Mammary epithelial cell (primary cell): ENCODE data around the gene ZNF827.

Source experiments
- EZH2 ChIP-seq: IDR thresholded peaks from 2 replicates; pipeline ENCODE4 v1.6.1; 2012; ENCODE audit warnings: low read length, inconsistent platforms, borderline replicate concordance
- TF ChIP-seq, protein P1 (sequence below), 2 donors: IDR thresholded peaks in 1 of 2; conservative IDR thresholded peaks in 1 of 2; 2 replicates each; pipeline ENCODE4 v1.5.1; 2011 to 2012; ENCODE audit warnings: inconsistent platforms in 2 of 2, low read length in 2 of 2, mild to moderate bottlenecking in 2 of 2, control low read depth in 1 of 2, low read depth in 1 of 2; ENCODE audit not compliant: insufficient read depth in 1 of 2; ENCODE audit errors: extremely low read depth in 1 of 2

DNA sequence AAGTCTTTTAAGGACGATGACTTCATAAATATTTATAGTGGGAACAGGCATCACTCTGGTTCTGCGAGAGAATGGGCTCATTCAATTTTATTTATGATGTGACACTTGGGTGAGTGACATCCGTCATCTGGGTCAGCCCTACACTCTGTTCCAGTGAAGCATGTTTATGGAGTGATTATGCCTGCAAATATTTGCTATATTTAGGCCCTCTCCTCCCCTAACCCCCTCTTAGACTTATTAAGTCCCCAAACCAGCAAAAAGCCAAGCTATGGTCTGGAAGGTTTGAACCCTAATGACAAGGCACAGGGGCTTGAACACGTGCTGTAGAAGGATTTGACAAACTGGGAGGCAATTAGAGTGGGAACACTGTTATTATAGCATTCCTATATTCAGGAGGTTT is 202.8 kb downstream of the ZNF827 start:
- TF ChIP-seq, protein P1, sequence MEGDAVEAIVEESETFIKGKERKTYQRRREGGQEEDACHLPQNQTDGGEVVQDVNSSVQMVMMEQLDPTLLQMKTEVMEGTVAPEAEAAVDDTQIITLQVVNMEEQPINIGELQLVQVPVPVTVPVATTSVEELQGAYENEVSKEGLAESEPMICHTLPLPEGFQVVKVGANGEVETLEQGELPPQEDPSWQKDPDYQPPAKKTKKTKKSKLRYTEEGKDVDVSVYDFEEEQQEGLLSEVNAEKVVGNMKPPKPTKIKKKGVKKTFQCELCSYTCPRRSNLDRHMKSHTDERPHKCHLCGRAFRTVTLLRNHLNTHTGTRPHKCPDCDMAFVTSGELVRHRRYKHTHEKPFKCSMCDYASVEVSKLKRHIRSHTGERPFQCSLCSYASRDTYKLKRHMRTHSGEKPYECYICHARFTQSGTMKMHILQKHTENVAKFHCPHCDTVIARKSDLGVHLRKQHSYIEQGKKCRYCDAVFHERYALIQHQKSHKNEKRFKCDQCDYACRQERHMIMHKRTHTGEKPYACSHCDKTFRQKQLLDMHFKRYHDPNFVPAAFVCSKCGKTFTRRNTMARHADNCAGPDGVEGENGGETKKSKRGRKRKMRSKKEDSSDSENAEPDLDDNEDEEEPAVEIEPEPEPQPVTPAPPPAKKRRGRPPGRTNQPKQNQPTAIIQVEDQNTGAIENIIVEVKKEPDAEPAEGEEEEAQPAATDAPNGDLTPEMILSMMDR (conservative IDR thresholded peaks at IDR 0.05 in 1 of 2, IDR thresholded peaks at IDR 0.05 in 1 of 2; ENCODE audit: extremely low read depth in 1 of 2, insufficient read depth in 1 of 2, low read depth in 1 of 2, low read length in 2 of 2) = no peak
- no peak for TF ChIP-seq EZH2
